PC-3 (cell line): Measurements from ENCODE around the gene LRRN4.

Experiments used
- EZH2 ChIP-seq: fragments of 300-600 bp; sonication (generic); IDR thresholded peaks from one replicate; pipeline ENCODE4 v1.6.1; 2017; ENCODE audit warnings: antibody characterized with exemption, mild to moderate bottlenecking, low read length; ENCODE audit not compliant: unreplicated experiment
- TF ChIP-seq, protein P1 (sequence below): fragments of 300-600 bp; sonication (generic); conservative IDR thresholded peaks from 2 replicates; pipeline ENCODE4 v1.5.1; 2017; ENCODE audit warnings: antibody characterized with exemption, low read depth, mild to moderate bottlenecking, low read length

DNA sequence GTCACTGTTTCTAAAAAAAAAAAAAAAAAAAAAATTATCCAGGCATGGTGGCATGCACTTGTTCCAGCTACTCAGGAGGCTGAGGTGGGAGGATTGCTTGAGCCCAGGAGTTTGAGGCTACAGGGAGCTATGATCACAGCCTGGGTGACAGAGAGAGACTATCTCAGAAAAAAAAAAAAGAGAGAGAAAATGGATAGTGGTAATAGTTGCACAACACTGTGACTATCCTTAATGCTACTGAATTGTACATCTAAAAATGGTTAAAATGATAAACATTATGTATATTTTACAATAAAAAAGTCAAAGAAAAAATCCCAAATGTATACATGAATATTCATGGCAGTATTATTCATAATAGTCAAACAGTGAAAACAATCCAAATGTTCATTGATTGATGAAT is 46.0 kb upstream of the LRRN4 start:
- TF ChIP-seq, protein P1, sequence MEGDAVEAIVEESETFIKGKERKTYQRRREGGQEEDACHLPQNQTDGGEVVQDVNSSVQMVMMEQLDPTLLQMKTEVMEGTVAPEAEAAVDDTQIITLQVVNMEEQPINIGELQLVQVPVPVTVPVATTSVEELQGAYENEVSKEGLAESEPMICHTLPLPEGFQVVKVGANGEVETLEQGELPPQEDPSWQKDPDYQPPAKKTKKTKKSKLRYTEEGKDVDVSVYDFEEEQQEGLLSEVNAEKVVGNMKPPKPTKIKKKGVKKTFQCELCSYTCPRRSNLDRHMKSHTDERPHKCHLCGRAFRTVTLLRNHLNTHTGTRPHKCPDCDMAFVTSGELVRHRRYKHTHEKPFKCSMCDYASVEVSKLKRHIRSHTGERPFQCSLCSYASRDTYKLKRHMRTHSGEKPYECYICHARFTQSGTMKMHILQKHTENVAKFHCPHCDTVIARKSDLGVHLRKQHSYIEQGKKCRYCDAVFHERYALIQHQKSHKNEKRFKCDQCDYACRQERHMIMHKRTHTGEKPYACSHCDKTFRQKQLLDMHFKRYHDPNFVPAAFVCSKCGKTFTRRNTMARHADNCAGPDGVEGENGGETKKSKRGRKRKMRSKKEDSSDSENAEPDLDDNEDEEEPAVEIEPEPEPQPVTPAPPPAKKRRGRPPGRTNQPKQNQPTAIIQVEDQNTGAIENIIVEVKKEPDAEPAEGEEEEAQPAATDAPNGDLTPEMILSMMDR, result no peak
- TF ChIP-seq EZH2, result no peak
